OCI-LY1 (cell line): Measurements from ENCODE around the gene PPP2R5C.

Experiments
- EZH2 ChIP-seq: fragments of 200-600 bp; sonication (generic), shearing (Covaris generic); IDR thresholded peaks from 2 replicates; pipeline ENCODE4 v1.8.0; 2017; ENCODE audit warnings: borderline replicate concordance, mixed run types, mild to moderate bottlenecking, antibody characterized with exemption, low read length, moderate library complexity, mixed read lengths
- TF ChIP-seq, protein P1 (sequence below): fragments of 200-600 bp; sonication (generic), shearing (Covaris generic); IDR thresholded peaks from 2 replicates; pipeline ENCODE4 v1.5.1; 2017; ENCODE audit warnings: mild to moderate bottlenecking, antibody characterized with exemption, low read length, moderate library complexity, mixed read lengths

DNA sequence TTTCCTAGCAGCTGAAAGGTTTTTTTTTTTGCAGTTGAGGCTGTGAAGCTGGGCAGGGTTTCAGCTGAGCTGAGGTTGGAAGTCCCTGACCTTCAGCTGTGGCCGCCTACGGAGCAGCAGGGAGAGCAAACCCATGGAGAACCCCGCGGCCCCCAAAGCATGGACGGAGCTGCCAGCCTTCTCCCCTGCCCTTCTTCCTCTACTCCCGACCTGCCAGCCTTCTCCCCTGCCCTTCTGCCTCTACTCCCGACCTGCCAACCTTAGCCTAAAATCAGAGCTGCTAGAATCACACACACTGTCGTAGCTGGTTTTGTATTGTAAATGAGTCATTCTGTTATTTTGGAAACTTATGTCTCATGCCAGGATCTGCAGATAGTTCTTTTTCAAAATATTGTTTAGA, 74.6 kb downstream of the PPP2R5C start:
- TF ChIP-seq, protein P1, sequence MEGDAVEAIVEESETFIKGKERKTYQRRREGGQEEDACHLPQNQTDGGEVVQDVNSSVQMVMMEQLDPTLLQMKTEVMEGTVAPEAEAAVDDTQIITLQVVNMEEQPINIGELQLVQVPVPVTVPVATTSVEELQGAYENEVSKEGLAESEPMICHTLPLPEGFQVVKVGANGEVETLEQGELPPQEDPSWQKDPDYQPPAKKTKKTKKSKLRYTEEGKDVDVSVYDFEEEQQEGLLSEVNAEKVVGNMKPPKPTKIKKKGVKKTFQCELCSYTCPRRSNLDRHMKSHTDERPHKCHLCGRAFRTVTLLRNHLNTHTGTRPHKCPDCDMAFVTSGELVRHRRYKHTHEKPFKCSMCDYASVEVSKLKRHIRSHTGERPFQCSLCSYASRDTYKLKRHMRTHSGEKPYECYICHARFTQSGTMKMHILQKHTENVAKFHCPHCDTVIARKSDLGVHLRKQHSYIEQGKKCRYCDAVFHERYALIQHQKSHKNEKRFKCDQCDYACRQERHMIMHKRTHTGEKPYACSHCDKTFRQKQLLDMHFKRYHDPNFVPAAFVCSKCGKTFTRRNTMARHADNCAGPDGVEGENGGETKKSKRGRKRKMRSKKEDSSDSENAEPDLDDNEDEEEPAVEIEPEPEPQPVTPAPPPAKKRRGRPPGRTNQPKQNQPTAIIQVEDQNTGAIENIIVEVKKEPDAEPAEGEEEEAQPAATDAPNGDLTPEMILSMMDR = no peak
- no peak for TF ChIP-seq EZH2
